Aorta (tissue), 5 donors: ENCODE results near the gene GGTLC2. TPM values are rescaled to one million over a fixed set of nuclear protein-coding genes. Genes with fewer than 3 reads are reported as not detected.
"Not testable (repeated sequence)": the region's sequence is repeated elsewhere in the genome, so short reads cannot be mapped to it uniquely, and the experiment has no call there.

ENCODE experiments used
- ATAC-seq: fragments of 200-7000 bp; cut with Tn5 transposase; one replicate; pipeline ENCODE4 v1.9.1; 2022; ENCODE audit warnings: moderate library complexity; ENCODE audit not compliant: low FRiP score
- DNase-seq, 2 donors: peaks; one replicate each; pipeline ENCODE4 v3.0.0-alpha.2; 2020
- H3K27ac ChIP-seq, 2 donors: one replicate each; pipeline ENCODE4 v1.5.1; 2013; ENCODE audit warnings: low read length in 2 of 2, mild to moderate bottlenecking in 2 of 2, moderate library complexity in 2 of 2, control low read depth in 1 of 2, inconsistent platforms in 1 of 2, low read depth in 1 of 2
- H3K27me3 ChIP-seq, 2 donors: one replicate each; pipeline ENCODE4 v1.6.1; 2013; ENCODE audit warnings: control low read depth in 1 of 2, low read length in 1 of 2, mild to moderate bottlenecking in 1 of 2, moderate library complexity in 1 of 2; ENCODE audit not compliant: insufficient read depth in 2 of 2, control insufficient read depth in 1 of 2
- H3K36me3 ChIP-seq, 2 donors: one replicate each; pipeline ENCODE4 v1.6.1; 2013; ENCODE audit warnings: control low read depth in 1 of 2, low read length in 1 of 2, mild to moderate bottlenecking in 1 of 2; ENCODE audit not compliant: insufficient read depth in 2 of 2, control insufficient read depth in 1 of 2
- H3K4me1 ChIP-seq, 2 donors: one replicate each; pipeline ENCODE4 v1.6.1; 2013; ENCODE audit warnings: low read length in 2 of 2, control low read depth in 1 of 2, mild to moderate bottlenecking in 1 of 2, moderate library complexity in 1 of 2; ENCODE audit not compliant: insufficient read depth in 2 of 2, control insufficient read depth in 1 of 2
- H3K4me3 ChIP-seq, 2 donors: one replicate each; pipeline ENCODE4 v1.5.1; 2013; ENCODE audit warnings: low read length in 2 of 2, control low read depth in 1 of 2, mild to moderate bottlenecking in 1 of 2
- H3K9me3 ChIP-seq: one replicate; pipeline ENCODE4 v1.6.1; 2013; ENCODE audit warnings: mild to moderate bottlenecking, low read length; ENCODE audit not compliant: control insufficient read depth
- WGBS, 2 donors: extraction: QIAGEN DNeasy Blood & Tissue Kit; methylation state at CpG; one replicate each; pipeline ENCODE4 v1.1.7; 2013; 5-methylcytosine and 5-hydroxymethylcytosine counted together
- intact Hi-C, 2 donors: fragments of 100-400 bp; cut with DNase I; formaldehyde crosslinking; loops; one replicate each; pipeline versions ENCODE4 v1.14.2 to v1.15.0; 2022
- polyA plus RNA-seq, 2 donors: library from polyadenylated mRNA; stranded (reverse); fragments of 200-250 nt; gene quantifications; one replicate each; pipeline ENCODE4 v1.2.3, GENCODE V29; 2013
- total RNA-seq, 2 donors: library from RNA; stranded (reverse); fragmentation: NEBNext Ultra II Directional; extraction: Animal tissue kit (Norgen Biotek cat#: 25700); gene quantifications; one replicate each; pipeline ENCODE4 v1.2.1, GENCODE V29; 2021
- donor health status: healthy with polysubstance abuse.
- donor health status: Bipolar disorder and iron deficiency.
- donor health status: DM: no; HTN: no; CAD: no.
- donor health status: DM: no; HTN: no; CAD: no.
- donor health status: DM: yes; HTN: yes; CAD: no.

Gene GGTLC2
- total and polyA plus RNA-seq, 4 donors: not detected

DNA sequence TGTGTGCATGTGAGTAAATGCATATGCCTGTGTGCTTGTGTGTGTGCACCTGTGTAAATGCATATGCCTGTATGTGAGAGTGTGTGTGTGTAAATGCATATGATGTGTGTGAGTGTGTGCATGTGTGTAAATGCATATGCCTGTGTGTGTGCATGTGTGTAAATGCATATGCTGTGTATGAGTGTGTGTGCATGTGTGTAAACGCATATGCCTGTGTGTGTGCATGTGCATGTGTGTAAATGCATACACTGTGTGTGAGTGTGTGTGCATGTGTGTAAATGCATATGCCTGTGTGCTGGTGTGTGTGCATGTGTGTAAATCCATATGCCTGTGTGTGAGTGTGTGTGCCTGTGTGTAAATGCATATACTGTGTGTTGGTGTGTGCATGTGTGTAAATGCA lies 37.8 kb downstream of the GGTLC2 start:
- 94 to 96% methylated on average over 1 of the region's 1 CpG for WGBS, 2 donors
- DNase-seq (no peak), ATAC-seq (no peak)
- Histone ChIP-seq H3K36me3 (no peaks in the 10 kb centered on the region), H3K9me3 (no peaks in the 10 kb centered on the region), H3K27me3 (no peaks in the 10 kb centered on the region), H3K4me3 (no peak overlapping the region), H3K4me1 (no peaks in the 10 kb centered on the region), H3K27ac (no peak overlapping the region)
- intact Hi-C loops: no loop called here

GRCh38 chr22:22682807-22683667 lies 38.6 kb downstream of the GGTLC2 start:
- Histone ChIP-seq H3K36me3 (no peaks in the 10 kb centered on the region), H3K27ac (no peak overlapping the region), H3K27me3 (no peaks in the 10 kb centered on the region), H3K9me3 (no peaks in the 10 kb centered on the region), H3K4me3 (no peak overlapping the region), H3K4me1 (no peaks in the 10 kb centered on the region)
- 61 to 78% methylated on average over 5 of the region's 5 CpGs for WGBS, 2 donors
- ATAC-seq (no peak), DNase-seq (no peak)
- intact Hi-C loops: no loop called here

DNA sequence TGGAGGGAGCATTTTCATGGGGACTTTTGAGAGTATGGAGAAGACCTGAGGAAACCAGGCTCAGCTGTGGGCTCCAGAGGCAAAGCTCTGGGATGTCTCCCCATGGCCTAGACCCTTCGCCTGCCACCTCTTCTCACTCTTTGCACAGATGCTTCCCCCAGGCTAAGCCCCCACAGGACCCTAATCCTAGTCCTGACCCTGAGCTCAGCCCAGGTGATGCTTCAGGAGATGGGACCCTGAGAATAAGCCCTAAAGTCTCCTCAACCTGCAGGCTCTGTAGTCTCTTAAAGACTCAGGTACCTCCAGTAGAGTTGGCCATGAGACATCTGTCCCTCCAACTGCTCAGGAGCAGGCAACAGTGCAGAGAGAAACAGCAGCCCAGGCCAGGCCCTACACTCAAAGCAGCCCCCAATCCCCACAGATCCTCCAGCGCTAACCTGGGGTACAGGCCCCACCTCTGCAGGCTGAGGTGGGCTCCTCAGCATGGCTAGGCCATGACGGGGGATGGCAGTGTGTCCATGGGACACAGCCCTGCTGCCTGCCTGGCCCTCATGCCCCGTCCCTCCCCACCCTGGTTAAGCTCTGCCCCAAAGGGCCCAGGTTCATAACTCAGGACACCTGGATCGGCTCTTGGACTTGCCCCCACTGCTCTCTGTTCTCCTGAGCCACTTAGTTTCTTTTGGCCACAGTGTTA lies 39.4 kb downstream of the GGTLC2 start:
- intact Hi-C loops: no loop called here
- no peaks in the 10 kb centered on the region for H3K27me3 ChIP-seq
- H3K36me3 ChIP-seq: no peaks in the 10 kb centered on the region
- H3K9me3 ChIP-seq: no peaks in the 10 kb centered on the region
- H3K4me1 ChIP-seq: no peaks in the 10 kb centered on the region
- H3K27ac ChIP-seq: no peak overlapping the region
- 85 to 91% methylated on average over 5 of the region's 5 CpGs for WGBS, 2 donors
- no peak for DNase-seq
- no peak overlapping the region for H3K4me3 ChIP-seq
- no peak for ATAC-seq

DNA sequence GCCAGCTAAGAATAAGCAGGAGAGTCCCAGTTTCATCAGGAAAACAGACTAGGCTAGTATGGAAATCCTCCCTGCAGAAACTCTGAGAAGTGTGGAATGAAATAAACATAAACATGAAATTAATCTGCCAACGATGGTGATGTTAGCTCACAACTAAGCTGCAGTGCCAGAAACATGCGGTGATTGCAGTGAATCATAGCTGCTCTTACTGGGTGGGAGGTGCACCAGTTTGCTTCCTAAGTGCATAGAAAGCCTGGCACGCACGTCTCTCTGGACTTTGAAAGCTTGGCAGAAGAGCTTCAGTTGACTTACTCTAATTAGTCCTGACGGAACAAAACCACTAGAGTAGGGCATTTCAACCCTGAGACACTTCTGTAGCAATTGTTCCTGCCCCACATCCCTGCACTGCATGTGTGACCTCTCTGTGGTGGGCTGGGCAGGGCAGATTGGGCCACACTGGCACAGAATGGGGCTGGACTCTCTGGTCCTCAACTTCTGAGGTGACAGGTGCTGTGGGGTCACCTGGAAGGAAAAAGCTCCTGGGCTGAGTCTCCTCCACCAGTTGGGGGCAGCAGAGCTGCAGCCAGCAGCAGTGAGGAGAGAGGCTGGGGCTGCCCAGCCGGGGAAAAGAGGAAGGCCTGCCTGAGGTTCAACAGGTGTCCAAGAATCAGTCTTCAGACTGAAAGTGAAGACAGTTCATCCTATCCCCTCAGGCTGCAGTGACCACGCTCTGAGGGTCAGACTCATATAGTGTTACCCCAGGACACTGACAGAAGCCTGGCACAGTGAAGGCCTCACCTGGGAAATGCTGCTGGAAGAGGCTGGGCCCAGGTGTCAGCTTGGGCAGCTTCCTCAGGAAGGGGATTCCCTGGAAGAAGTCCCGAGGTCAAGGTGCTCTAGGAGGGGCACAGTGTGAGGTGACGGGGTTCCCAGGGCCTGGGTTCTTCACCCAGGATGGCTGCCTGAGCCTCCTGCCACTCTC lies 40.5 kb downstream of the GGTLC2 start:
- no peak overlapping the region for H3K27ac ChIP-seq
- no peak for ATAC-seq
- H3K36me3 ChIP-seq: no peaks in the 10 kb centered on the region
- H3K4me3 ChIP-seq: no peak overlapping the region
- WGBS, 2 donors: 53 to 57% methylated on average over 9 of the region's 9 CpGs
- H3K9me3 ChIP-seq: no peaks in the 10 kb centered on the region
- intact Hi-C loops: no loop called here
- H3K4me1 ChIP-seq: no peaks in the 10 kb centered on the region
- no peaks in the 10 kb centered on the region for H3K27me3 ChIP-seq
- DNase-seq: no peak

DNA sequence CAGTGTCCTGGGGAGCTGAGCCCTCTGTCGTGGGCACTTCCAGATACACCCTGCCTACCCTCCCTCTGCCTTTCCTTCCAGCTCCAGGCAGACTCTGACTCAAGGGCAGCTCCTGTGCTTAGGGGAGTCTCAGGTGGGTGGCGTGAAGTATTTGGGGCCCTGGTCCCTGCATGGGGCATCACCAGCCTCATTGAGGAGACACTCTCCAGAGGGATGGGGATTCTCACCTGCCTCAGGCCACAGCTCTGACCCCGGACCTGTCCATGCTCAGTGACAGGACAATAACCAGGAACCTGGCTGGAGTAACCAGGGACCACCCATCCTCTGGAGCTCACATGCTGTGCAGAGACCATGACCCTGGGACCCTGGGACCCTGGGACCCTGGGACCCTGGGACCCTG lies 41.2 kb downstream of the GGTLC2 start:
- H3K27me3 ChIP-seq: no peaks in the 10 kb centered on the region
- no peaks in the 10 kb centered on the region for H3K4me1 ChIP-seq
- WGBS, 2 donors: 89 to 98% methylated on average over 3 of the region's 3 CpGs
- H3K9me3 ChIP-seq: no peaks in the 10 kb centered on the region
- H3K4me3 ChIP-seq: no peak overlapping the region
- no peak overlapping the region for H3K27ac ChIP-seq
- H3K36me3 ChIP-seq: no peaks in the 10 kb centered on the region
- intact Hi-C loops: no loop called here
- no peak for ATAC-seq
- DNase-seq: no peak

DNA sequence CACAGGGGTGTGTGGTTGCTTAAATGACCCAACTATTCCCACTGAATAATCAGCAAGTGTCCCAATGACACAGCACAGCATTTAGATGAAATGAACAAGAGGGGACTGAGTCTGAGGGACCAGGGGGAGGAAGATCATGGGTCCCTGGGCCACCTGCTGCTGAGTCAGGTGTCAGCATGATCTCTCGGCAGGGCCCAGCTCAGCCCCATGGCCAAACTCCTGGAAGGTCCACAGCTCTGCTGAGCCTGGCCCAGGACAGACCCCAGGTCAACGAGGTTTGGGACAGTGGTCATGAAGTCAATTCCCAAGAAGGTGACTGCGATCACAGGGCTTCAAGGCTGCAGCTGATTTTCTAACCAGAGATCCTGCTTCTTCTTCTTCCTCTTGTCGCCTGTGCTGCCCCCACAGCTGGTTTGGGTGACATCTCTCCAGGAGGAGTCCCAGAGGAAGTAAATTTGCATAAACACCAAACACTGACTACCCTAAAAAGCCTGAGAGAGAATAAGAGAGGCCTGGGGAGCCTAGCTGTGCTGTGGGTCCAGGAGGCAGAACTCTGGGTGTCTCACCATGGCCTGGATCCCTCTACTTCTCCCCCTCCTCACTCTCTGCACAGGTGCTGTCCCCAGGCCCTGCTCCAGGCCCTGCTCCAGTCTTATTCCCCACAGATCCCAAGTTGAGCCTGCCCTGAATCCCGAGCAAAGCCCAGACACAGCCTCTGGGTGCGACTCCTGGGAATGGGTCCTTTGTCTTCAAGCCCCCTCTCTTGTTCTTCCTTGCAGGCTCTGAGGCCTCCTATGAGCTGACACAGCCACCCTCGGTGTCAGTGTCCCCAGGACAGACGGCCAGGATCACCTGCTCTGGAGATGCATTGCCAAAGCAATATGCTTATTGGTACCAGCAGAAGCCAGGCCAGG lies 42.0 kb downstream of the GGTLC2 start:
- H3K9me3 ChIP-seq, H3K4me1 ChIP-seq, H3K36me3 ChIP-seq, intact Hi-C loops, H3K4me3 ChIP-seq, ATAC-seq, H3K27ac ChIP-seq, DNase-seq, H3K27me3 ChIP-seq: not testable (repeated sequence)
- 94 to 95% methylated on average over 8 of the region's 8 CpGs for WGBS, 2 donors

DNA sequence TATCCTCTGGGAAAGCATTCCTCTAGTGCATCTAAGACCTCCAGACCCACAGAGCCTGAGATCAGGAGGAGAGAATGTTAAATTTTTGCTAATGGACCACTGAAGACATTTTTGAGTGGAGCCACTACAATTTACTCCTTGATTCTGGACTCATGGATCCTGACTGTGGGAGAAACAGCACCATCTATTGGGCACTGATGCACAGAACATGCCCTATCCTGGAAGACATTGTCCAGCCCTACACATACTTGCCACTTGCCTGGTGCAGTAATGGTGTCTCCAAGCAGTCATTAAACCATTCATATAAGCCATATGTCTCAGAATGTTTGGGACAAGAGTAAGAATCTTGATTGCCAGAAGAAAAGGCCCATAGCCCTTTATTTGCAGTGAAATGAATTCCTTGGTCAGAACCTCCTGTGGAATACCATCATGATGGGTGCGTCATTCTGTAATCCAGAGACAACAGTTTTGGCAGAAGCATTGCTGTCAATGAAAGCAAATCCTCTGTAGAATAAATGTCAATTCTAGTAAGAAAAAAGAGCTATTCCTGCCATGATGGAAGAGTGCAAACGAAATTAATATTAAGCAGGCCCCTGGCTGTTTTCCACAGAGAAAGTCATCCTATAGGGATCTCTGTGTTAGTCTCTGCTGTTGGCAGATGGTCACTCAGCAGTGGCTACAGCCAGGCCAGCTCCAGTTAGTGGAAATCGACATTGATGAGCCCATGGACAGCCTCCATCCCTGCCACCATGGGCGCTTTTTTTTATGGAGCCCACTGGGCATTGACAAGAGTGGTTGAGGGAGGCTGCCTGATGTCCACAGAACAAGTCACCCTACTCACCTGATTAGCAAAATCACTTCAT lies 43.5 kb downstream of the GGTLC2 start:
- ATAC-seq (no peak), DNase-seq (no peak)
- Histone ChIP-seq H3K4me3 (no peak overlapping the region), H3K27ac (no peak overlapping the region), H3K9me3 (no peaks in the 10 kb centered on the region), H3K4me1 (no peaks in the 10 kb centered on the region), H3K27me3 (no peaks in the 10 kb centered on the region), H3K36me3 (no peaks in the 10 kb centered on the region)
- WGBS, 2 donors: 68 to 69% methylated on average over 4 of the region's 4 CpGs
- intact Hi-C loops: no loop called here
